ENCODE measurements around the gene EXOSC5.

Gene EXOSC5

GRCh38 chr19:41428481-41428859, 31.3 kb upstream of the EXOSC5 start:
- peak overlapping the region; percentile 57 for H2BK15ac ChIP-seq (ENCODE audit: low read depth, poor library complexity, severe bottlenecking)
- H3K4me1 ChIP-seq (ENCODE audit: control insufficient read depth, insufficient read depth, low read depth, low read length) = peaks cover 34% of the 10 kb centered on the region
- no peaks in the 10 kb centered on the region for H3K9me3 ChIP-seq (ENCODE audit: control insufficient read depth, low read length)
- H3K14ac ChIP-seq (ENCODE audit: low read length in 2 of 2) = no peak overlapping the region
- H3K4ac ChIP-seq (ENCODE audit: low read depth in 1 of 2, low read length in 2 of 2) = peak overlapping the region; percentile 49 to 69
- peaks cover 11% of the 10 kb centered on the region for H3K79me1 ChIP-seq (replicated peaks; ENCODE audit: low read length, poor library complexity, severe bottlenecking)
- H3K23ac ChIP-seq (ENCODE audit: low read length in 2 of 2) = peak overlapping the region in 1 of 2 experiments; percentile 53
- no peak overlapping the region for H2BK5ac ChIP-seq (ENCODE audit: low read depth, low read length, poor library complexity, severe bottlenecking)
- H2AK5ac ChIP-seq (ENCODE audit: low read length, severe bottlenecking) = peak overlapping the region; percentile 73
- no peak overlapping the region for H4K91ac ChIP-seq (ENCODE audit: low read length)
- H3K9ac ChIP-seq (ENCODE audit: low read length) = peak overlapping the region; percentile 85
- peak overlapping the region; percentile 66 for H3K4me2 ChIP-seq (ENCODE audit: low read length, poor library complexity, severe bottlenecking)
- peak overlapping the region; percentile 30 for H2BK120ac ChIP-seq (ENCODE audit: low read depth, low read length)
- peaks cover 48 to 59% of the 10 kb centered on the region in 2 experiments for H3K36me3 ChIP-seq (ENCODE audit: control insufficient read depth in 1 of 2, insufficient read depth in 2 of 2, low read depth in 1 of 2, low read length in 2 of 2)
- no peak overlapping the region for H3K27ac ChIP-seq (ENCODE audit: low read length, poor library complexity, severe bottlenecking)
- H2BK12ac ChIP-seq (ENCODE audit: low read length in 2 of 2) = peak overlapping the region; percentile 32 to 38
- WGBS = 81% methylated on average over 1 of the region's 1 CpG
- H2AFZ ChIP-seq (ENCODE audit: low read depth, low read length) = no peak overlapping the region
- peak overlapping the region; percentile 82 for H4K8ac ChIP-seq (ENCODE audit: low read length)
- no peak for DNase-seq
- peak overlapping the region in 1 of 2 experiments; percentile 82 for H3K4me3 ChIP-seq (ENCODE audit: insufficient read depth in 1 of 2, low read depth in 1 of 2, low read length in 2 of 2)
- H3K18ac ChIP-seq (ENCODE audit: low read depth in 1 of 2, low read length in 2 of 2) = peak overlapping the region; percentile 48 to 89
- no peaks in the 10 kb centered on the region for H3K27me3 ChIP-seq (ENCODE audit: control insufficient read depth in 1 of 2, insufficient read depth in 1 of 2, low read length in 2 of 2)

DNA sequence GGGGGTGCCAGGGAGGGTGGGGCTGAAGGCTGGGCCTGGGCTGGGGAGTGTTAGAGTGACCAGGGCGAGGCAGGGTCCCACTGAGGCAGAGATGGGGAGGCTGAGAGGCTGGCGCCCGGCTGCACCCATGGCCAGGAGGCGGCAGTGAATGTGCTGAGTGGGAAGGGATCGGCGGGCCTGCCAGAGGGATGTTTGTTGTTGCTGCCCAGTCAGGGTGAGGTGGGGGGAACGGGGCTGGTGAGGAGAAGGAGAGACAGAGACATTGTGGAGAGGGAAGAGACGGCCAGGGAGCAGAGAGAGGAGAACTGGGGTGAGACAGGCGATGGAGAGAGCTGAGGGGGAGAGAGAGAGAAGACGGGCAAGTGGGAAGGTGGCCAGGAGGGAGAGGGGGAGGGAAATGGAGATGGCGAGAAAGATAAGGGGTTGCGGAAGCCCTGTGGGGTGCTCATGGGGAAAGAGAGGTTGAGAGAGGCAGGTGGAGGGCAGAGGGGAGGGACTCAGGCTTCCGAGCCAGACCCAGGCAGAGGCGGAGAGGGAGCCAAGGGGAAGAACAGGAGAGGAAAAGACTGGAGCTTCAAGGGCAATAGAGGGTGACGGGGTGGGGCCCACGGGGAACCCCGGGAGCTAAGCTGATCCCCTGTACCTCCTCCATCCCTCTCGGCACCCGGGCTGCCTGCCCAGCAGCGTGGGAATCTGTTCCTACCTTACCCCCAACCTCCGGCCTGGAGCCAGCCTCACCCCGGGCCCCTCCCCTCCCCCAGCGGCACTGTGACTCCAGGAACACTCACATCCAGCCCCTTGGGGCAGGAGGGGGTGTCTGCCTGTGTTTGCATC, 30.7 kb upstream of the EXOSC5 start:
- Histone ChIP-seq H2BK120ac (ENCODE audit: low read depth, low read length) (peak overlapping the region; percentile 42), H3K4ac (ENCODE audit: low read depth in 1 of 2, low read length in 2 of 2) (peak overlapping the region; percentile 59 to 69), H3K9ac (ENCODE audit: low read length) (peak overlapping the region; percentile 85), H3K4me2 (ENCODE audit: low read length, poor library complexity, severe bottlenecking) (peak overlapping the region; percentile 66), H3K27ac (ENCODE audit: low read length, poor library complexity, severe bottlenecking) (peak overlapping the region; percentile 3), H3K4me1 (ENCODE audit: control insufficient read depth, insufficient read depth, low read depth, low read length) (peaks cover 34% of the 10 kb centered on the region), H4K8ac (ENCODE audit: low read length) (peak overlapping the region; percentile 92), H2BK12ac (ENCODE audit: low read length in 2 of 2) (peak overlapping the region; percentile 32 to 38), H2AK5ac (ENCODE audit: low read length, severe bottlenecking) (peak overlapping the region; percentile 73), H3K36me3 (ENCODE audit: control insufficient read depth in 1 of 2, insufficient read depth in 2 of 2, low read depth in 1 of 2, low read length in 2 of 2) (peaks cover 47 to 57% of the 10 kb centered on the region in 2 experiments), H2BK15ac (ENCODE audit: low read depth, poor library complexity, severe bottlenecking) (peak overlapping the region; percentile 93), H3K9me3 (ENCODE audit: control insufficient read depth, low read length) (no peaks in the 10 kb centered on the region), H3K27me3 (ENCODE audit: control insufficient read depth in 1 of 2, insufficient read depth in 1 of 2, low read length in 2 of 2) (no peaks in the 10 kb centered on the region), H3K23ac (ENCODE audit: low read length in 2 of 2) (peak overlapping the region in 1 of 2 experiments; percentile 53), H3K14ac (ENCODE audit: low read length in 2 of 2) (peak overlapping the region in 1 of 2 experiments; percentile 29), H3K18ac (ENCODE audit: low read depth in 1 of 2, low read length in 2 of 2) (peak overlapping the region; percentile 48 to 89), H3K79me1 (replicated peaks; ENCODE audit: low read length, poor library complexity, severe bottlenecking) (peaks cover 8% of the 10 kb centered on the region), H3K4me3 (ENCODE audit: insufficient read depth in 1 of 2, low read depth in 1 of 2, low read length in 2 of 2) (peak overlapping the region in 1 of 2 experiments; percentile 82), H2BK5ac (ENCODE audit: low read depth, low read length, poor library complexity, severe bottlenecking) (no peak overlapping the region), H4K91ac (ENCODE audit: low read length) (peak overlapping the region; percentile 90), H2AFZ (ENCODE audit: low read depth, low read length) (no peak overlapping the region)
- WGBS = 14% methylated on average over 22 of the region's 23 CpGs
- DNase-seq = no peak

GRCh38 chr19:41426952-41427646, 29.9 kb upstream of the EXOSC5 start, which contains the start of gene B3GNT8:
TSS of gene B3GNT8 (minus strand) at chr19:41427374. CDS start at chr19:41426778, 596 bp downstream.
- peak within 1 kb of the TSS in 1 of 2 experiments; percentile 56 for H3K23ac ChIP-seq (ENCODE audit: low read length in 2 of 2)
- H2BK12ac ChIP-seq (ENCODE audit: low read length in 2 of 2) = peak within 1 kb of the TSS; percentile 32 to 38
- H4K8ac ChIP-seq (ENCODE audit: low read length) = peak within 1 kb of the TSS; percentile 92
- peak within 1 kb of the TSS; percentile 90 for H4K91ac ChIP-seq (ENCODE audit: low read length)
- H3K4ac ChIP-seq (ENCODE audit: low read depth in 1 of 2, low read length in 2 of 2) = peak within 1 kb of the TSS; percentile 64 to 69
- no peaks in the 10 kb centered on the region for H3K27me3 ChIP-seq (ENCODE audit: control insufficient read depth in 1 of 2, insufficient read depth in 1 of 2, low read length in 2 of 2)
- peak within 1 kb of the TSS; percentile 3 for H3K27ac ChIP-seq (ENCODE audit: low read length, poor library complexity, severe bottlenecking)
- H3K79me1 ChIP-seq (replicated peaks; ENCODE audit: low read length, poor library complexity, severe bottlenecking) = peaks cover 7% of the 10 kb centered on the region
- peak within 1 kb of the TSS; percentile 54 for H2AFZ ChIP-seq (ENCODE audit: low read depth, low read length)
- H3K36me3 ChIP-seq (ENCODE audit: control insufficient read depth in 1 of 2, insufficient read depth in 2 of 2, low read depth in 1 of 2, low read length in 2 of 2) = peaks cover 47 to 57% of the 10 kb centered on the region in 2 experiments
- H3K9ac ChIP-seq (ENCODE audit: low read length) = peak within 1 kb of the TSS; percentile 96
- H3K18ac ChIP-seq (ENCODE audit: low read depth in 1 of 2, low read length in 2 of 2) = peak within 1 kb of the TSS; percentile 56 to 89
- peak within 1 kb of the TSS; percentile 73 for H2AK5ac ChIP-seq (ENCODE audit: low read length, severe bottlenecking)
- H3K4me1 ChIP-seq (ENCODE audit: control insufficient read depth, insufficient read depth, low read depth, low read length) = peaks cover 34% of the 10 kb centered on the region
- peak within 1 kb of the TSS; percentile 93 for H2BK15ac ChIP-seq (ENCODE audit: low read depth, poor library complexity, severe bottlenecking)
- peak within 1 kb of the TSS in 1 of 2 experiments; percentile 29 for H3K14ac ChIP-seq (ENCODE audit: low read length in 2 of 2)
- peak within 1 kb of the TSS; percentile 71 for H3K4me2 ChIP-seq (ENCODE audit: low read length, poor library complexity, severe bottlenecking)
- DNase-seq = peak; percentile 77
- no peaks in the 10 kb centered on the region for H3K9me3 ChIP-seq (ENCODE audit: control insufficient read depth, low read length)
- WGBS = 7% methylated on average over 19 of the region's 19 CpGs
- H2BK5ac ChIP-seq (ENCODE audit: low read depth, low read length, poor library complexity, severe bottlenecking) = no peak within 1 kb of the TSS
- H2BK120ac ChIP-seq (ENCODE audit: low read depth, low read length) = peak within 1 kb of the TSS; percentile 50
- H3K4me3 ChIP-seq (ENCODE audit: insufficient read depth in 1 of 2, low read depth in 1 of 2, low read length in 2 of 2) = peak within 1 kb of the TSS; percentile 31 to 92
